Measurements from ENCODE around the gene TGFBR1.
"Not testable (repeated sequence)": the region's sequence is repeated elsewhere in the genome, so short reads cannot be mapped to it uniquely, and the experiment has no call there.

TGFBR1 gene

GRCh38 chr9:99192786-99193465 is 88.0 kb downstream of the TGFBR1 start:
- DNase-seq, result no peak

GRCh38 chr9:99193466-99193821 is 88.5 kb downstream of the TGFBR1 start:
- no peak for DNase-seq

GRCh38 chr9:99196484-99196883 is 91.6 kb downstream of the TGFBR1 start:
- not testable (repeated sequence) for DNase-seq

GRCh38 chr9:99197124-99197630 is 92.3 kb downstream of the TGFBR1 start:
- no peak for DNase-seq

GRCh38 chr9:99197987-99198386 is 93.1 kb downstream of the TGFBR1 start:
- no peak for DNase-seq

- DNase-seq, result no peak
Measured at GRCh38 chr9:99199938-99200539, 95.1 kb downstream of the TGFBR1 start.

- no peak for DNase-seq
Measured at GRCh38 chr9:99201603-99202002, 96.7 kb downstream of the TGFBR1 start.

Measured in CD4-positive, alpha-beta T cell treated with Interleukin-17A for 4 hours (primary cell).